GM12878 (cell line): ENCODE measurements around the gene HTR7. TPM values are rescaled to one million over a fixed set of nuclear protein-coding genes. Genes with fewer than 3 reads are reported as not detected.
A peak's percentile ranks its signal among the peaks of the same experiment; 100 is the strongest.

Experiments
- ATAC-seq: fragments of 200-7000 bp; cut with Tn5 transposase; 3 replicates; pipeline ENCODE4 v1.9.1; 2020; ENCODE audit warnings: mild to moderate bottlenecking, moderate library complexity
- BruUV-seq: library from RNA; stranded (reverse); fragments of 400-500 nt; replicated peaks from 2 replicates; lab custom pipeline; 2021; lab: Mats Ljungman, UMichigan
- CTCF ChIA-PET: fragments of 300-600 bp; sonication (Branson Sonifier 250); formaldehyde crosslinking; extraction: SDS; loops from one replicate; lab custom pipeline; 2021; ENCODE audit warnings: inconsistent platforms; lab: Yijun Ruan, JAX
- POLR2A ChIA-PET: fragments of 350-600 bp; formaldehyde crosslinking; extraction: SDS; loops from one replicate; lab custom pipeline; 2021; ENCODE audit warnings: inconsistent platforms; lab: Charles Lee
- RAD21 ChIA-PET: fragments of 300-600 bp; sonication (Branson Sonifier 250); formaldehyde crosslinking; loops from one replicate; lab custom pipeline; 2023; ENCODE audit warnings: antibody characterized with exemption; ENCODE audit not compliant: unreplicated experiment; lab: Charles Lee
- SMC1A ChIA-PET: fragments of 300-600 bp; sonication (Branson Sonifier 250); formaldehyde crosslinking; loops from one replicate; lab custom pipeline; 2023; ENCODE audit not compliant: unreplicated experiment, uncharacterized antibody; lab: Charles Lee
- DNase-seq: peaks from one replicate; pipeline ENCODE4 v3.0.0-alpha.2; 2011; ENCODE audit warnings: low read depth, low spot score
- FAIRE-seq: peaks from 3 replicates; lab custom pipeline; 2011; peaks lifted over from hg19 to GRCh38; lab: Jason Lieb, UNC
- H2AFZ ChIP-seq: 2 replicates; pipeline ENCODE4 v1.6.0; 2011; ENCODE audit warnings: low read depth, low read length, control low read depth; ENCODE audit not compliant: control insufficient read depth
- H3K27ac ChIP-seq: 2 replicates; pipeline ENCODE4 v1.5.1; 2011; ENCODE audit warnings: control low read depth; ENCODE audit not compliant: control insufficient read depth, insufficient read depth
- H3K27me3 ChIP-seq, 2 experiments: replicated peaks in 1 of 2; 2 replicates each; pipeline versions ENCODE4 v1.6.0 to v1.6.1; 2011; ENCODE audit warnings: low read length in 1 of 2; ENCODE audit not compliant: control insufficient read depth in 2 of 2, insufficient read depth in 2 of 2
- H3K36me3 ChIP-seq, 2 experiments: 2 replicates each; pipeline ENCODE4 v1.5.1; 2011; ENCODE audit warnings: low read length in 1 of 2; ENCODE audit not compliant: control insufficient read depth in 2 of 2, insufficient read depth in 2 of 2
- H3K4me1 ChIP-seq: 2 replicates; pipeline ENCODE4 v1.6.1; 2011; ENCODE audit warnings: mild to moderate bottlenecking, low read length, moderate library complexity, mixed read lengths; ENCODE audit not compliant: control insufficient read depth, insufficient read depth
- H3K4me2 ChIP-seq: 2 replicates; pipeline ENCODE4 v1.6.0; 2011; ENCODE audit warnings: control low read depth; ENCODE audit not compliant: control insufficient read depth, insufficient read depth
- H3K4me3 ChIP-seq: fragments of 200-600 bp; sonication (generic); 2 replicates; pipeline ENCODE4 v1.5.1; 2016
- H3K79me2 ChIP-seq: 2 replicates; pipeline ENCODE4 v1.6.0; 2011; ENCODE audit warnings: low read length; ENCODE audit not compliant: control insufficient read depth, insufficient read depth
- H3K9ac ChIP-seq: 2 replicates; pipeline ENCODE4 v1.8.0; 2011; ENCODE audit warnings: low read length, control low read depth, mixed read lengths; ENCODE audit not compliant: control insufficient read depth, insufficient read depth
- H3K9me3 ChIP-seq: replicated peaks from 3 replicates; pipeline ENCODE4 v1.5.1; 2011; ENCODE audit warnings: mild to moderate bottlenecking, low read length; ENCODE audit not compliant: control insufficient read depth, insufficient read depth
- H4K20me1 ChIP-seq: 2 replicates; pipeline ENCODE4 v1.6.0; 2011; ENCODE audit not compliant: control insufficient read depth, insufficient read depth
- BCL11A ChIP-seq: IDR thresholded peaks from 2 replicates; pipeline ENCODE4 v1.6.1; 2011; ENCODE audit warnings: low read depth, low read length
- DPF2 ChIP-seq: fragments of 450-650 bp; IDR thresholded peaks from 2 replicates; pipeline ENCODE4 v1.6.1; 2017; ENCODE audit warnings: mild to moderate bottlenecking
- E2F4 ChIP-seq: IDR thresholded peaks from 2 replicates; pipeline ENCODE4 v1.6.1; 2012; ENCODE audit warnings: low read depth, low read length, improper control_type of control experiment
- HCFC1 ChIP-seq: fragments of 150-350 bp; IDR thresholded peaks from 2 replicates; pipeline ENCODE4 v1.6.1; 2014; ENCODE audit warnings: low read length
- IKZF2 ChIP-seq, 2 experiments: fragments of 450-650 bp; IDR thresholded peaks; 2 replicates each; pipeline ENCODE4 v1.6.1; 2017; ENCODE audit warnings: mild to moderate bottlenecking in 2 of 2, moderate library complexity in 2 of 2
- MTA2 ChIP-seq: fragments of 450-650 bp; IDR thresholded peaks from 2 replicates; pipeline ENCODE4 v1.6.1; 2016; ENCODE audit warnings: low read depth, mild to moderate bottlenecking, moderate library complexity
- MTA3 ChIP-seq: IDR thresholded peaks from 2 replicates; pipeline ENCODE4 v1.6.1; 2012; ENCODE audit warnings: low read length, inconsistent platforms, borderline replicate concordance
- MYB ChIP-seq: fragments of 150-350 bp; IDR thresholded peaks from 2 replicates; pipeline ENCODE4 v1.6.1; 2014; ENCODE audit warnings: mild to moderate bottlenecking, low read depth, low read length, borderline replicate concordance
- NFXL1 ChIP-seq: fragments of 450-650 bp; IDR thresholded peaks from 2 replicates; pipeline ENCODE4 v1.6.1; 2017; ENCODE audit warnings: antibody characterized with exemption, mild to moderate bottlenecking, borderline replicate concordance
- NFYA ChIP-seq: IDR thresholded peaks from 2 replicates; pipeline ENCODE4 v1.6.1; 2011; ENCODE audit warnings: low read depth, mild to moderate bottlenecking, low read length, improper control_type of control experiment, borderline replicate concordance
- PAX8 ChIP-seq: fragments of 450-650 bp; IDR thresholded peaks from 2 replicates; pipeline ENCODE4 v1.6.1; 2017; ENCODE audit warnings: mild to moderate bottlenecking, moderate library complexity
- POLR2AphosphoS5 ChIP-seq: IDR thresholded peaks from 2 replicates; pipeline ENCODE4 v1.6.1; 2011; ENCODE audit warnings: mild to moderate bottlenecking, low read length, inconsistent platforms
- RUNX3 ChIP-seq: IDR thresholded peaks from 2 replicates; pipeline ENCODE4 v1.6.1; 2012; ENCODE audit warnings: low read length, inconsistent platforms
- SMC3 ChIP-seq: IDR thresholded peaks from 2 replicates; pipeline ENCODE4 v1.6.1; 2011; ENCODE audit warnings: low read length, improper control_type of control experiment, borderline replicate concordance
- SREBF1 ChIP-seq: IDR thresholded peaks from 2 replicates; pipeline ENCODE4 v1.6.1; 2012; ENCODE audit warnings: mild to moderate bottlenecking, low read length
- SRF ChIP-seq, 2 experiments: IDR thresholded peaks; 2 replicates each; pipeline ENCODE4 v1.6.1; 2011; ENCODE audit warnings: low read depth in 2 of 2, low read length in 2 of 2, mild to moderate bottlenecking in 1 of 2, moderate library complexity in 1 of 2
- SUPT20H ChIP-seq: IDR thresholded peaks from 2 replicates; pipeline ENCODE4 v1.6.1; 2011; ENCODE audit warnings: low read depth, mild to moderate bottlenecking, low read length, moderate library complexity, borderline replicate concordance; ENCODE audit not compliant: control insufficient read depth
- USF2 ChIP-seq: IDR thresholded peaks from 2 replicates; pipeline ENCODE4 v1.6.1; 2011; ENCODE audit warnings: low read depth, low read length, improper control_type of control experiment, borderline replicate concordance
- ZNF687 ChIP-seq: fragments of 450-650 bp; IDR thresholded peaks from 2 replicates; pipeline ENCODE4 v1.6.1; 2017; ENCODE audit warnings: mild to moderate bottlenecking, moderate library complexity
- ZSCAN29 ChIP-seq: fragments of 450-650 bp; IDR thresholded peaks from 2 replicates; pipeline ENCODE4 v1.6.1; 2017; ENCODE audit warnings: mild to moderate bottlenecking, moderate library complexity
- WGBS: methylation state at CpG from one replicate; pipeline ENCODE4 v1.1.6; 2016; ENCODE audit warnings: low lambda C conversion rate; ENCODE audit not compliant: insufficient replicate concordance, insufficient coverage; ENCODE audit errors: missing lambda C conversion rate; 5-methylcytosine and 5-hydroxymethylcytosine counted together
- in situ Hi-C: fragments of 300-500 bp; cut with MboI; formaldehyde crosslinking; loops from 9 replicates; pipeline ENCODE4 v1.14.3; 2018; ENCODE audit warnings: mixed read lengths
- intact Hi-C: fragments of 100-400 bp; cut with micrococcal nuclease; formaldehyde crosslinking; loops from one replicate; pipeline ENCODE4 v1.14.2; 2022; ENCODE audit not compliant: unreplicated experiment
- polyA plus RNA-seq, 11 experiments: library from polyadenylated mRNA; depleted of rRNA in 4 of 11; unstranded in 6 of 11; stranded (reverse) in 5 of 11; fragments of >200 nt; fragmentation: Nextera tagmentation in 4 of 11; fragmentation: Illumina TruSeq in 1 of 11; extraction: Ambion mirVana in 4 of 11; extraction: Trizol in 1 of 11; gene quantifications; 1 replicate in 1 of 11; 2 replicates in 10 of 11; pipeline versions ENCODE4 v1.2.1 to v1.2.3, GENCODE V29; 2011 to 2016; ENCODE audit warnings: inconsistent platforms in 2 of 11, missing spikeins in 2 of 11, low read depth in 1 of 11
- total RNA-seq, 4 experiments: library from RNA; depleted of rRNA in 3 of 4; stranded (reverse); fragments of >200 nt in 3 of 4; fragmentation: Illumina TruSeq in 1 of 4; extraction: Trizol in 1 of 4; gene quantifications; 2 replicates each; pipeline versions ENCODE4 v1.2.1 to v1.2.3, GENCODE V29; 2013 to 2021

HTR7 gene
- total and polyA plus RNA-seq, 10 of the 15 experiments (the other 5 are each of a cell fraction or from before 2014, with no cell fraction given) = 0.01 to 1.3 (median 0.06) TPM; not detected in 4

GRCh38 chr10:90871279-90871765 lies 13.5 kb upstream of the HTR7 start:
- Histone ChIP-seq H2AFZ (peak overlapping the region; percentile 94), H3K9me3 (no peaks in the 10 kb centered on the region; the same call in 1 of the 3 replicates), H3K4me2 (peak overlapping the region; percentile 92), H3K36me3 (peaks cover 0 to 8% of the 10 kb centered on the region in 2 experiments; a peak in 2 of 4 replicates), H3K27me3 (no peaks in the 10 kb centered on the region; a peak in 1 of 4 replicates), H3K4me1 (0 out of 2 replicates have a peak, but pooled peaks cover 3% of the 10 kb centered on the region), H3K79me2 (peaks cover 22% of the 10 kb centered on the region), H3K27ac (no peak overlapping the region), H4K20me1 (no peaks in the 10 kb centered on the region), H3K9ac (no peak overlapping the region; the same call in 1 of the 2 replicates), H3K4me3 (peak overlapping the region; percentile 87)
- intact Hi-C loops = loop anchor here (2.0 kb wide), 1 partner anchor 121 kb away; no protein-coding TSS in a partner anchor
- ChIA-PET POLR2A (interaction anchor here (0.9 kb wide), 1 partner anchor 1052 kb away, joined by 3 read pairs; the partner anchor contains the start of gene BTAF1), RAD21 (interaction anchor here (0.8 to 1.4 kb wide), 4 partner anchors 10 to 1170 kb away, joined by 3 to 5 read pairs (median 3); partner anchors contain the start of gene KIF20B), CTCF (interaction anchor here (0.6 to 3.5 kb wide), 19 partner anchors 9 to 1057 kb away, joined by 3 to 20 read pairs (median 4); partner anchors contain the start of gene HTR7), SMC1A (interaction anchor here (0.6 to 1.7 kb wide), 7 partner anchors 8 to 428 kb away, joined by 3 to 6 read pairs (median 4); no protein-coding TSS in a partner anchor)
- ATAC-seq (peak; percentile 78), FAIRE-seq (peak; percentile 31), DNase-seq (peak; percentile 17)
- in situ Hi-C loops = no loop called here
- WGBS = 2% methylated on average over 14 of the region's 14 CpGs
- no TSS peak for BruUV-seq
- TF ChIP-seq SRF (IDR thresholded peaks at IDR 0.05; ENCODE audit: low read depth in 2 of 2, low read length in 2 of 2) (no peak), MTA2 (no peak), PAX8 (no peak), DPF2 (no peak), SREBF1 (0 out of 2 replicates have a peak, but pooled peaks have one; percentile 3), ZSCAN29 (no peak), ZNF687 (no peak), IKZF2 (IDR thresholded peaks at IDR 0.05) (no peak), NFXL1 (no peak), USF2 (no peak), SMC3 (peak; percentile 53), MTA3 (no peak), MYB (no peak), SUPT20H (no peak), POLR2AphosphoS5 (no peak), RUNX3 (peak; percentile 65), BCL11A (no peak), E2F4 (0 out of 2 replicates have a peak, but pooled peaks have one; percentile 15), NFYA (no peak), HCFC1 (no peak)
